Common myeloid progenitor, CD34-positive (primary cell): ENCODE measurements around the gene IP6K2.

Experiments used
- CTCF ChIA-PET: fragments of 350-600 bp; sonication (Branson Sonifier 250); formaldehyde crosslinking; loops from one replicate; lab custom pipeline; 2021; ENCODE audit warnings: antibody characterized with exemption; lab: Charles Lee
- POLR2A ChIA-PET: fragments of 350-600 bp; sonication (Branson Sonifier 250); formaldehyde crosslinking; loops from one replicate; lab custom pipeline; 2021; ENCODE audit warnings: antibody characterized with exemption; lab: Charles Lee
- DNase-seq, 3 donors: peaks; one replicate each; pipeline versions ENCODE4 v3.0.0 to v3.0.0-alpha.2; 2013
- H3K27ac ChIP-seq, 2 experiments: 1 replicate in 1 of 2; 2 replicates in 1 of 2; pipeline ENCODE4 v1.7.0; 2013; ENCODE audit warnings: inconsistent platforms in 2 of 2, low read length in 2 of 2, mild to moderate bottlenecking in 2 of 2, low read depth in 1 of 2, moderate library complexity in 1 of 2; ENCODE audit not compliant: severe bottlenecking in 2 of 2, insufficient read depth in 1 of 2, poor library complexity in 1 of 2
- H3K27me3 ChIP-seq, 5 experiments: replicated peaks in 2 of 5; 1 replicate in 3 of 5; 2 replicates in 2 of 5; pipeline versions ENCODE4 v1.6.1 to v1.7.0; 2013; ENCODE audit warnings: low read length in 4 of 5, mild to moderate bottlenecking in 2 of 5, moderate library complexity in 2 of 5, inconsistent platforms in 1 of 5; ENCODE audit not compliant: insufficient read depth in 5 of 5, control insufficient read depth in 4 of 5
- H3K36me3 ChIP-seq, 4 experiments: 1 replicate in 2 of 4; 2 replicates in 2 of 4; pipeline versions ENCODE4 v1.6.1 to v1.7.0; 2013; ENCODE audit warnings: low read length in 3 of 4, control low read depth in 1 of 4, mild to moderate bottlenecking in 1 of 4; ENCODE audit not compliant: control insufficient read depth in 4 of 4, insufficient read depth in 4 of 4
- H3K4me1 ChIP-seq, 4 experiments: 1 replicate in 3 of 4; 2 replicates in 1 of 4; pipeline versions ENCODE4 v1.6.1 to v1.7.1; 2013; ENCODE audit warnings: low read length in 3 of 4, mild to moderate bottlenecking in 3 of 4, control low read depth in 1 of 4, inconsistent platforms in 1 of 4, moderate library complexity in 1 of 4; ENCODE audit not compliant: control insufficient read depth in 4 of 4, insufficient read depth in 4 of 4; ENCODE audit errors: control extremely low read depth in 1 of 4
- H3K4me3 ChIP-seq, 7 experiments: 1 replicate in 4 of 7; 2 replicates in 3 of 7; pipeline versions ENCODE4 v1.5.1 to v1.7.0; 2013; ENCODE audit warnings: mild to moderate bottlenecking in 7 of 7, low read length in 6 of 7, moderate library complexity in 6 of 7, inconsistent platforms in 2 of 7, low read depth in 2 of 7, control low read depth in 1 of 7; ENCODE audit not compliant: insufficient read depth in 4 of 7, control insufficient read depth in 1 of 7; ENCODE audit errors: extremely low read depth in 1 of 7
- H3K9me3 ChIP-seq, 5 experiments: 1 replicate in 4 of 5; 2 replicates in 1 of 5; pipeline versions ENCODE4 v1.6.1 to v1.7.1; 2013; ENCODE audit warnings: low read length in 4 of 5, mild to moderate bottlenecking in 2 of 5, inconsistent platforms in 1 of 5, low read depth in 1 of 5, moderate library complexity in 1 of 5; ENCODE audit not compliant: control insufficient read depth in 4 of 5, insufficient read depth in 2 of 5; ENCODE audit errors: control extremely low read depth in 1 of 5
- WGBS: methylation state at CpG from one replicate; pipeline ENCODE4 v1.1.5; 2013; ENCODE audit not compliant: insufficient coverage; 5-methylcytosine and 5-hydroxymethylcytosine counted together

Gene IP6K2

GRCh38 chr3:48700731-48701405, 16.2 kb downstream of the IP6K2 start:
- Histone ChIP-seq H3K4me1 (no peaks in the 10 kb centered on the region), H3K36me3 (peaks cover 7 to 57% (median 38%) of the 10 kb centered on the region in 4 experiments), H3K4me3 (no peak overlapping the region), H3K9me3 (no peaks in the 10 kb centered on the region), H3K27me3 (no peaks in the 10 kb centered on the region), H3K27ac (no peak overlapping the region)
- ChIA-PET POLR2A (no interaction called here), CTCF (interaction anchor here (2.1 kb wide), 1 partner anchor 10 kb away, joined by 4 read pairs; no protein-coding TSS in a partner anchor)
- no peak for DNase-seq
- WGBS = 95% methylated on average over 4 of the region's 11 CpGs

GRCh38 chr3:48698891-48699290, 18.1 kb downstream of the IP6K2 start:
- H3K4me3 ChIP-seq = no peak overlapping the region
- no peaks in the 10 kb centered on the region for H3K4me1 ChIP-seq
- DNase-seq = no peak
- ChIA-PET CTCF (interaction anchor here (0.7 to 2.4 kb wide), 8 partner anchors 9 to 164 kb away, joined by 3 to 7 read pairs (median 3); partner anchors contain the start of gene NCKIPSD), POLR2A (no interaction called here)
- no peak overlapping the region for H3K27ac ChIP-seq
- no peaks in the 10 kb centered on the region for H3K9me3 ChIP-seq
- WGBS = 97% methylated on average over 5 of the region's 8 CpGs
- peaks cover 10 to 68% (median 50%) of the 10 kb centered on the region in 4 experiments for H3K36me3 ChIP-seq
- no peaks in the 10 kb centered on the region for H3K27me3 ChIP-seq

- no peaks in the 10 kb centered on the region for H3K27me3 ChIP-seq
- CTCF ChIA-PET = interaction anchor here (0.6 to 2.4 kb wide), 8 partner anchors 8 to 618 kb away, joined by 3 to 7 read pairs (median 3); no protein-coding TSS in a partner anchor
- POLR2A ChIA-PET = no interaction called here
- H3K36me3 ChIP-seq = peaks cover 14 to 76% (median 57%) of the 10 kb centered on the region in 4 experiments
- DNase-seq = no peak
- H3K4me3 ChIP-seq = no peak overlapping the region
- H3K27ac ChIP-seq = no peak overlapping the region
- 96% methylated on average over 3 of the region's 3 CpGs for WGBS
- no peaks in the 10 kb centered on the region for H3K4me1 ChIP-seq
- no peaks in the 10 kb centered on the region for H3K9me3 ChIP-seq
These were observed 19.1 kb downstream of the IP6K2 start for GRCh38 chr3:48697952-48698351.

- CTCF ChIA-PET = interaction anchor here (1.3 kb wide), 1 partner anchor 10 kb away, joined by 3 read pairs; no protein-coding TSS in a partner anchor
- Histone ChIP-seq H3K36me3 (peaks cover 19 to 80% (median 67%) of the 10 kb centered on the region in 4 experiments), H3K4me1 (no peaks in the 10 kb centered on the region), H3K9me3 (no peaks in the 10 kb centered on the region), H3K27ac (no peak overlapping the region), H3K27me3 (no peaks in the 10 kb centered on the region), H3K4me3 (no peak overlapping the region)
- POLR2A ChIA-PET = no interaction called here
- no peak for DNase-seq
These were observed 20.4 kb downstream of the IP6K2 start for GRCh38 chr3:48696601-48697000.

- CTCF ChIA-PET = interaction anchor here (1.1 to 1.2 kb wide), 3 partner anchors 10 to 43 kb away, joined by 3 to 4 read pairs (median 3); partner anchors contain the start of gene NCKIPSD
- WGBS = 100% methylated on average over 2 of the region's 5 CpGs
These were observed 20.9 kb downstream of the IP6K2 start for GRCh38 chr3:48696156-48696555.

GRCh38 chr3:48695393-48695753, 21.6 kb downstream of the IP6K2 start:
- no peak for DNase-seq
- no peaks in the 10 kb centered on the region for H3K4me1 ChIP-seq
- H3K27ac ChIP-seq = no peak overlapping the region
- no peak overlapping the region for H3K4me3 ChIP-seq
- H3K36me3 ChIP-seq = peaks cover 19 to 83% (median 71%) of the 10 kb centered on the region in 4 experiments
- H3K27me3 ChIP-seq = no peaks in the 10 kb centered on the region
- H3K9me3 ChIP-seq = no peaks in the 10 kb centered on the region
- 97% methylated on average over 8 of the region's 9 CpGs for WGBS
- ChIA-PET CTCF (interaction anchor here (1.1 to 1.2 kb wide), 3 partner anchors 10 to 44 kb away, joined by 3 to 4 read pairs (median 3); partner anchors contain the start of gene NCKIPSD), POLR2A (no interaction called here)

More at GRCh38 chr3:48696156-48696555, 20.9 kb downstream of the IP6K2 start:
- H3K9me3 ChIP-seq = no peaks in the 10 kb centered on the region
- no peaks in the 10 kb centered on the region for H3K27me3 ChIP-seq
- H3K27ac ChIP-seq = no peak overlapping the region
- POLR2A ChIA-PET = interaction anchor here (0.6 kb wide), 1 partner anchor 28 kb away, joined by 3 read pairs; no protein-coding TSS in a partner anchor
- no peak for DNase-seq
- no peak overlapping the region for H3K4me3 ChIP-seq
- no peaks in the 10 kb centered on the region for H3K4me1 ChIP-seq
- peaks cover 19 to 81% (median 69%) of the 10 kb centered on the region in 4 experiments for H3K36me3 ChIP-seq
